ENCODE data around the gene TMEM18.

TMEM18 gene

GRCh38 chr2:650343-651310 lies 26.6 kb downstream of the TMEM18 start:
- DNase-seq, result no peak

GRCh38 chr2:649426-650342 lies 27.5 kb downstream of the TMEM18 start:
- DNase-seq, result no peak

DNA sequence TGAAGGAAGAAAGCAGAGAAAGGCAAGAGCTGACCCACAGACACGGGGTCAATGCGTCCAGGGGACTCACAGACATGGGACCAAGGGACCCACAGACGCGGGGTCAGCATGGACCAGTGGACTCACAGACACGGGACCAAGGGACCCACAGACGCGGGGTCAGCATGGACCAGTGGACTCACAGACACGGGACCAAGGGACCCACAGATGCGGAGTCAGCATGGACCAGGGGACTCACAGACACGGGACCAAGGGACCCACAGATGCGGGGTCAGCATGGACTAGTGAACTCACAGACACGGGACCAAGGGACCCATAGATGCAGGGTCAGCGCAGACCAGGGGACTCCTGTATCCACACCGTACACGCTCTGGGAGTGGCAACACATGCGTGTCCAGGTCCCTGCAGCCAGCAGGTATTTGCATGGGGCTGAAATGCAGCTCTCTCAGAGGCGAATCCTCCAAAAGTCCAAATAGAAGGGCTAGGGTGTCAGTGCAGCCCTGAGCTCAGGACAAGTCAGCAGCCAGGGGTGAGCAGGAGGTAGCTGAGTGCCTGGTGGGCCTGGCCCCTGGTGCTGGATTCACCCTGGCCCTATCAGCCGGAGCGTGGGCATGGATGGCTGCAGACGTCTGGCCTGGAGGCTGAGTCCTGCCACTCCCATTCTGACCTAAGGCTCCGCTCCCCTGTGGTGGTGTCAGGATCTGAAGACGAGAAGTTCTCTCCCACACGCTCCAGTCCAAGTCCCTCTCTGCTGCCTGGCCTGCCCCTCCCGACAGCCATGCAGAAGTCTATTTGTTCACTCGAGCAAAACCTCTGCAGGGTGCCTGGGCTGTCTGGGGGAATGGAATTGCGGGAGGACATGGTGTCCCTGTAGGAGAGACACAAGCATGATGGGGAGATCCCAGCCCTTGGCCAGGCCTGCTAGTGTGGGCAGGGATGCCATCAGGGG lies 28.5 kb downstream of the TMEM18 start:
- DNase-seq, result no peak

DNA sequence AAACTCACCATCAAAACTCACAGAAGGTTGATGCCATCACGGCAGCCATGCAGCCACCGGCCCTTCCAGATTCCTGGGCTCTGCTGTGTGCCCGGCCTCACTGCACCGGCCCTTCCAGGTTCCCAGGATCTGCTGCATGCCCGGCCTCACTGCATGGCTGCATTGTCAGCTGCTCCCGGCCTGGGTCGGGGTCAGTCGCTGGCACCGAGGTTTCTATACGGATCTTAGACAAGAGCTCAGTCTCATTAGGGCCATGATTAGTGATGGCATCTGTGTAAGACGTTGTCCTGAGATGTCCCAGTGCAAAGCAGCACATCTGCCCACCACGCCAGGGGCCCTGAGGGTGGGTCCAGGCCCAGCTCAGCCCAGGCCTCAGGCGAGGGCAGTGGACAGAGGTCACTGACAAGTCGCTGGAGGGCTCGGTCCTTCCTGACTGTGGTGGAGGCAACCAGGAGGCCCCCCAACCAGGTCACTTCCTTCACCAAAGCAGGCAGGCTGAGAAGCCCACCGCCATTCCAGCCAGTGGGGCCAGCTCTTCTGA lies 29.4 kb downstream of the TMEM18 start:
- no peak for DNase-seq

DNA sequence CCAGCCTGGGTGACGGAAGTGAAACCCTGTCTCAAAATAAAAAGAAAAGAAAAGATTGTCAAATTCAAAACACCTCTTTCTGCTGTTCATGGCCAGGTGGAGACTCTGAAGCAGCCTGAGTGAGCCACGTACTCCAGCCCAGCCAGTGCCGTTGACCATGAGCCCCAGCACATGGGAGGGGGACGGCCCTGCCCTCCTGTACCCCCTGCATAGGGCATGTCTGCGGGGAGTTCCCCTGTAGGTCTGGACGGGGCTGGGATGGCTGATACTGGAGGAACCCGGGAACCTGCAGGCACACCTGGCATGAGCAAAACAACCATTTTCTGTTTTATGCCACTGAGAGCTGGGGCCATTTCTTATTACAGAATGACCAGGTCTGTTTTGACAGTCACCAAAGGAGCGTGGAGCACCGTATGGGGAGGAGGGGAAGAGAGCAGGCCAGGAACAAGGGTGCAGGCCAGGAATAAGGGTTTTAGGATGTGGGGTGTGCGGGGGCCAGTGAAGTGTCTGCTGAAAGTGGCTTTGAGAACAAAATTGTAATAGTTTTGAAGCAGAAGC lies 30.1 kb downstream of the TMEM18 start:
- DNase-seq, result no peak

- no peak for DNase-seq
These were observed 32.3 kb downstream of the TMEM18 start for GRCh38 chr2:644871-645270.

DNA sequence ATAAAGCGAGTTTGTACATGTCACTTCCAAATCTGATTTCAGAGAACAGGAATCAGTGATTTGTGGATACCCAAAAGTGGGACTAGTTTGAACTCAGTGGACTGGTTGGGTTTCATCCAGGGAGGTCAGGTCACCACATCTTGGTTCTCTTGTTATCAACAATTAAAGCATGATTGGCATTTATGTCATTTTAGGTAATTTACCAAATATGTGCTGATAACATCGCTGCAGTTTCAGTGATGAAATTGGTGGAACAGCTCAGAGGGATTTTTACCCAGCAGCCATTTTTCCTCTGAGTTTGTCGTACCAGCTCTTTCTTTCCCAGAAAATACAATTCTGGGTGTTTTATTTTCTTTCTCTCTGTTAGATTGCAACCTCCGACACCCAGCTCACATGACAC lies 33.4 kb downstream of the TMEM18 start:
- no peak for DNase-seq

- no peak for DNase-seq
These were observed 33.9 kb downstream of the TMEM18 start for GRCh38 chr2:643334-643733.

- no peak for DNase-seq
These were observed 35.1 kb downstream of the TMEM18 start for GRCh38 chr2:641872-642815.

DNA sequence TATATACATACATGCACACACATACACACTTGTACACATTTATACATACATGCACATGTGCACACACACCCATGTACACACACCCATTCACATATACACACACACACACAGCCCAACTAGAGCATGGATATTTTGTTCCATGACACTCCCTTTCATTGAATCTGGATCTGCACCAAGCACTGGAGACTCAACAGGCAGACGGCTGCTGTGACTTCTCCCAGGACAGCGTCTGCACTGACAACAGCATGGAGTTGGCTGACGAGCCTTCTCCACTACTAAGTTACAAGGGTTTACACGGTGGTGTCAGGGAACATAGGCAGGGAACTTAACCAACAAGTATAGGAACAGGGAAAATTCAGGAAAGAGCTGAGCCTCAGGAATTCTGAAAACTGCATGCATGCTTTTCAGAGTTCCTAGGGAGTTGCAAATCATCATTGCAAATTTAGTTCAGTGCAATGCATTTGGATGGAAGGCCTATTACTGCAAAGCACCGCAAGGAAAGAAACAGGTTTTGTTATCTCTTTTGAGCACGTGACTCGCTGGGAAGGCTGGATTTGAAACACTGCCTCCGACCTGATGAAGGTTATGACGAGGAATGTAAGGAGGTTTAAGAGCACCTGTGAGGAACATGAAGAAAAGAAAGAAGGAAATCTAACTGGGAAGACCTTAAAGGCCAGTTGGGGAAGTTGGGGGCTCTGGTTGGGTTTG lies 35.9 kb downstream of the TMEM18 start:
- DNase-seq, result no peak

- DNase-seq, result no peak
These were observed 37.5 kb downstream of the TMEM18 start for GRCh38 chr2:639703-640102.

GRCh38 chr2:637804-638203 lies 39.4 kb downstream of the TMEM18 start:
- DNase-seq, result no peak

GRCh38 chr2:637406-637776 lies 39.8 kb downstream of the TMEM18 start:
- DNase-seq, result no peak

- DNase-seq, result peak; percentile 53
These were observed 40.4 kb downstream of the TMEM18 start for GRCh38 chr2:636641-637405.

DNA sequence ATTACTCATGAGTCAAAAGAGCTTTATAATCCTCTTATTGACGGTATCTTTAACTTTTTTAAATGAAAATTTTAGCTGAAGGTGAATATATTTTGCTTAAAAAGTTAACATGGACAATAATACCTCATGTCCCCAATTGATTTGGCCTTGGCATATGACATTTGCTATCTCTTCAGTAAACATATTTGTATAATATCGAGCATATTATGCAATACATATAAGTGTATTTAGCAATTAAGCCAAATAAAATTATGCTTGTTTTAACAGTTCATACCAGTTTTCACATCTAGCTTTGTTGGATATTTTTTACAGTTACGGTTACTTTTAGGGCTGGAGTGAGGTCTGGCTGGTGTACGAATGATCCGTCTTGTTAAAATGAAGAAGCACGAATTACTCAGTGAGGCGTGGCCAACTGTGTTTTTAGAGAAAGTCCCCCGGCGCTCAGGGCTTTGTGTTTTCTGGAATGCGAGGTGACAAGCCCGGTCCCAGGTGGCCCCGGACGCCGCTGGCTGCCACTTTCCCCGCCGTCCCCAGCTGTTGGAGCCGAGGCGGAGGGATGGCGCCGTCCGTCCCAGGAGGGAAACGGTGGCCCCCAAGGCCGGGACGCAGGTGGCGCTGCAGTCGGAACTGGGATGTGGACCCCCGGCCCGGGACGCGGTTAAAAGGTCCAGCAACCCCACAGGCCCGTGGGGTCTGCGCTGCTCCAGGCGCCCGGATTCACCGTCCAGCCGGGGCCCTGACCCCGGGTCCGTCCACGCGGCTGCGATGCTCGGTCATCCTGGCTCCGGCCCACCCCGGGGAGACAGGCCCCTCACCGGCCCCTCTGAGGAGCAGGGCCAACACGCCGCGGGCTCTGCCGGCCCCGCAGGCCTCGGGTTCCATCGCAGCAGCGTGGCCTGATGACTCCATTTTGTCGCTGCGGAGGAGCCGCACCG lies 41.3 kb downstream of the TMEM18 start:
- DNase-seq, result no peak

- no peak for DNase-seq
These were observed 42.4 kb downstream of the TMEM18 start for GRCh38 chr2:634636-635388.

DNA sequence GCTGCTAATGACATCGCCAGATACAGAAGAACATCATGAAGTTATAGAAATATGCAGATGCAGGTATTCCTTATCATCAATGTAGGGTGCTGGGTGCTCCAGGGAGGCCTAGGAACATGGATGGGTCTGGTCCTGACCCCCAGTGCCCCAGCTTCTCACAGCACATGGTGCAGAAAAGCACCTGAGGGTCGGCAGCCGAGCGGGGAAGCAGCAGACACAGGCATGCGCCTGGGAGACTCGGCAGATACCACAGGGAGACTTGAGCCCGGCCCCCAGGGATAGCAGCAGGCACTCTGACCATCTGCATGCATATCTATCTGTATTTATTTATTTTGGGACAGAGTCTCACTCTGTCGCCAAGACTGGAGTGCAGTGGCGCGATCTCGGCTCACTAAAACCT lies 43.2 kb downstream of the TMEM18 start:
- no peak for DNase-seq
